Keratinocyte (primary cell): Measurements from ENCODE around the gene ACSF3. TPM values are rescaled to one million over a fixed set of nuclear protein-coding genes. Genes with fewer than 3 reads are reported as not detected.

ENCODE experiments used
- DNase-seq: peaks from one replicate; pipeline ENCODE4 v3.0.0-alpha.2; 2011; ENCODE audit warnings: low read depth, missing footprints, low spot score
- FAIRE-seq: peaks from 2 replicates; lab custom pipeline; 2011; peaks lifted over from hg19 to GRCh38; lab: Jason Lieb, UNC
- H2AFZ ChIP-seq: 2 replicates; pipeline ENCODE4 v1.6.0; 2012; ENCODE audit warnings: low read length, control low read depth, inconsistent platforms; ENCODE audit not compliant: control insufficient read depth
- H3K27ac ChIP-seq: 2 replicates; pipeline ENCODE4 v1.5.1; 2011; ENCODE audit warnings: low read length; ENCODE audit not compliant: control insufficient read depth, insufficient read depth
- H3K27me3 ChIP-seq: 3 replicates; pipeline ENCODE4 v1.6.0; 2011; ENCODE audit warnings: low read length; ENCODE audit not compliant: control insufficient read depth, insufficient read depth; ENCODE audit errors: extremely low read depth
- H3K36me3 ChIP-seq, 2 experiments: 2 replicates in 1 of 2; 3 replicates in 1 of 2; pipeline ENCODE4 v1.5.1; 2011; ENCODE audit warnings: low read length in 2 of 2, mild to moderate bottlenecking in 1 of 2; ENCODE audit not compliant: control insufficient read depth in 2 of 2, insufficient read depth in 2 of 2; ENCODE audit errors: extremely low read depth in 1 of 2
- H3K4me1 ChIP-seq: 3 replicates; pipeline ENCODE4 v1.5.1; 2011; ENCODE audit warnings: low read length; ENCODE audit not compliant: control insufficient read depth, insufficient read depth; ENCODE audit errors: extremely low read depth
- H3K4me2 ChIP-seq: 3 replicates; pipeline ENCODE4 v1.6.0; 2011; ENCODE audit warnings: low read depth, low read length; ENCODE audit not compliant: control insufficient read depth, insufficient read depth; ENCODE audit errors: extremely low read depth
- H3K4me3 ChIP-seq, 3 experiments: fragments of 200-600 bp in 1 of 3; sonication (generic) in 1 of 3; 2 replicates in 2 of 3; 3 replicates in 1 of 3; pipeline ENCODE4 v1.5.1; 2011 to 2016; ENCODE audit warnings: low read length in 3 of 3, mild to moderate bottlenecking in 3 of 3, control low read depth in 2 of 3, inconsistent platforms in 1 of 3, low read depth in 1 of 3, mixed read lengths in 1 of 3, mixed run types in 1 of 3, moderate library complexity in 1 of 3; ENCODE audit not compliant: control insufficient read depth in 2 of 3, insufficient read depth in 2 of 3; ENCODE audit errors: extremely low read depth in 1 of 3
- H3K79me2 ChIP-seq: 2 replicates; pipeline ENCODE4 v1.6.0; 2012; ENCODE audit warnings: low read length; ENCODE audit not compliant: control insufficient read depth, insufficient read depth
- H3K9ac ChIP-seq: 3 replicates; pipeline ENCODE4 v1.6.0; 2011; ENCODE audit warnings: low read length; ENCODE audit not compliant: control insufficient read depth, insufficient read depth; ENCODE audit errors: extremely low read depth
- H3K9me1 ChIP-seq: 3 replicates; pipeline ENCODE4 v1.6.0; 2011; ENCODE audit warnings: low read length; ENCODE audit not compliant: control insufficient read depth, insufficient read depth; ENCODE audit errors: extremely low read depth
- H3K9me3 ChIP-seq: 2 replicates; pipeline ENCODE4 v1.5.1; 2012; ENCODE audit warnings: low read depth, low read length; ENCODE audit not compliant: control insufficient read depth
- H4K20me1 ChIP-seq: 3 replicates; pipeline ENCODE4 v1.6.0; 2011; ENCODE audit warnings: low read length; ENCODE audit not compliant: control insufficient read depth, insufficient read depth; ENCODE audit errors: extremely low read depth
- EZH2 ChIP-seq: IDR thresholded peaks from one replicate; pipeline ENCODE4 v1.6.1; 2012; ENCODE audit warnings: inconsistent platforms, mild to moderate bottlenecking, low read length, moderate library complexity
- dilution Hi-C: fragments of 300-500 bp; cut with MboI; formaldehyde crosslinking; loops from one replicate; pipeline ENCODE4 v1.7.0; 2020; ENCODE audit warnings: low sequenced_read_pairs; ENCODE audit not compliant: extremely low pct_ligation_motif_present
- polyA plus RNA-seq, 5 experiments: library from polyadenylated mRNA; depleted of rRNA in 3 of 5; stranded (reverse) in 3 of 5; stranded (forward) in 1 of 5; unstranded in 1 of 5; fragments of >200 nt; gene quantifications; 1 replicate in 1 of 5; 2 replicates in 3 of 5; 3 replicates in 1 of 5; pipeline versions ENCODE4 v1.2.1 to v1.2.3, GENCODE V29; 2011 to 2012; ENCODE audit warnings: missing spikeins in 2 of 5, low read depth in 1 of 5, low replicate concordance in 1 of 5
- TF ChIP-seq, protein P1 (sequence below), 3 experiments: IDR thresholded peaks in 1 of 3; conservative IDR thresholded peaks in 1 of 3; optimal IDR thresholded peaks in 1 of 3; 2 replicates in 2 of 3; 3 replicates in 1 of 3; pipeline versions ENCODE3 to v1.5.1; 2011; ENCODE audit warnings: low read length in 3 of 3, mild to moderate bottlenecking in 3 of 3, moderate library complexity in 2 of 3, control low read depth in 1 of 3, inconsistent platforms in 1 of 3; ENCODE audit not compliant: insufficient read depth in 2 of 3; ENCODE audit errors: extremely low read depth in 1 of 3

ACSF3 gene
- polyA plus RNA-seq, 1 donor (not counting 4 experiments of a cell fraction or from before 2014, with no cell fraction given) = 13.4 TPM

DNA sequence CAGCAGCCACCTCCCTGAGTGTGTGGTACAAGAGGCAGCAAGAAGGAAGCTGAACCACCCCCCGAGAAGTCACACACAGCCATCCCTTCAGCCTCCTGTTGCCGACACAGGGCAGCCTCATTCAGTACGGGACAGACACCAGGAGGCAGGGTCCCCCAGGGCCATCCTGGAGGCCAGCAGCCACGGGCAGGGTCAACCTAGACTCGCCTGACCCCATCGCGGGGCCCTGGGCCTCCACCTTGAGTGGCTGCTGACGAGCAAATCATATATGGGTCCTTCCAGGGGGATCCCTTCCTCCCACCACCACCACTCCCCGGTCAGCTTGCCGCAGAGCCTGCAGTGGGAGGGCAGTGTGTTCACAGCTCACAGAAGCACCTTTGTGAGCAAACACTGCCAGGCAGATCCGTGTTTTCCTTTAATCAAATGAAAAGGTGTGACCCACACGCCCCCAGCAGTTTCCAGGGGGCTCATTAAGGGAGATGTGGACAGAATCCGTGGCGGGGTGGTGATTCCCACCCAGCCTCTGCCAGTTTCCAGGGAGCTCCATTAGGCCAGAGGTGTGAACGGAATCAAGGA lies 5.6 kb upstream of the ACSF3 start:
- dilution Hi-C loops = no loop called here
- no peaks in the 10 kb centered on the region for H3K9me3 ChIP-seq
- H3K4me1 ChIP-seq = no peaks in the 10 kb centered on the region
- H3K27me3 ChIP-seq = peaks cover 33% of the 10 kb centered on the region
- H3K27ac ChIP-seq = no peak overlapping the region
- TF ChIP-seq EZH2 = no peak
- TF ChIP-seq, protein P1, sequence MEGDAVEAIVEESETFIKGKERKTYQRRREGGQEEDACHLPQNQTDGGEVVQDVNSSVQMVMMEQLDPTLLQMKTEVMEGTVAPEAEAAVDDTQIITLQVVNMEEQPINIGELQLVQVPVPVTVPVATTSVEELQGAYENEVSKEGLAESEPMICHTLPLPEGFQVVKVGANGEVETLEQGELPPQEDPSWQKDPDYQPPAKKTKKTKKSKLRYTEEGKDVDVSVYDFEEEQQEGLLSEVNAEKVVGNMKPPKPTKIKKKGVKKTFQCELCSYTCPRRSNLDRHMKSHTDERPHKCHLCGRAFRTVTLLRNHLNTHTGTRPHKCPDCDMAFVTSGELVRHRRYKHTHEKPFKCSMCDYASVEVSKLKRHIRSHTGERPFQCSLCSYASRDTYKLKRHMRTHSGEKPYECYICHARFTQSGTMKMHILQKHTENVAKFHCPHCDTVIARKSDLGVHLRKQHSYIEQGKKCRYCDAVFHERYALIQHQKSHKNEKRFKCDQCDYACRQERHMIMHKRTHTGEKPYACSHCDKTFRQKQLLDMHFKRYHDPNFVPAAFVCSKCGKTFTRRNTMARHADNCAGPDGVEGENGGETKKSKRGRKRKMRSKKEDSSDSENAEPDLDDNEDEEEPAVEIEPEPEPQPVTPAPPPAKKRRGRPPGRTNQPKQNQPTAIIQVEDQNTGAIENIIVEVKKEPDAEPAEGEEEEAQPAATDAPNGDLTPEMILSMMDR (optimal IDR thresholded peaks at IDR 0.05 in 1 of 3, IDR thresholded peaks at IDR 0.05 in 1 of 3, conservative IDR thresholded peaks at IDR 0.05 in 1 of 3; ENCODE audit: extremely low read depth in 1 of 3, insufficient read depth in 2 of 3, low read length in 3 of 3) = no peak
- no peaks in the 10 kb centered on the region for H3K36me3 ChIP-seq
- H3K9ac ChIP-seq = no peak overlapping the region
- FAIRE-seq (no peak), DNase-seq (no peak)
- H3K9me1 ChIP-seq = no peaks in the 10 kb centered on the region
- H3K4me2 ChIP-seq = no peak overlapping the region
- H2AFZ ChIP-seq = no peak overlapping the region
- H3K79me2 ChIP-seq = no peaks in the 10 kb centered on the region
- no peak overlapping the region for H3K4me3 ChIP-seq
- no peaks in the 10 kb centered on the region for H4K20me1 ChIP-seq

DNA sequence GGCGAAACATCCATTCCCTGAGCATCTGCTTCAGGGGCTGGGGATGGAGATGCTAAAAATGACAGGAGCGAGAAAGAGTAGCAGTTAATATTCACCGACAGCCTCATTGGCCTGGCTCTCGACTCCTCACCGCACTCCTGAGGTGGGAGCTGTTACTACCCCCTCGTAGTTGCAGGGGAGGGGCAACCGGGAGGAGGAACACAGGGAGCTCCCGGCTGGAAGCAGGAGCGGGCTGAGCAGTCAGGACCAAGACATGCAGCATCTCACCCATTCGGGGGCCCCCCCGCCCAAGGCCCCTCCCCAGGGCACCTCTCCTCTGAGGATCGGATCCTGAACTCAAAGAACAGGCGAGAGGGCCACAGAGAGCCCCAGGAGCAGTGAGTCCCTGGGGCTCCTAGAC lies 4.5 kb upstream of the ACSF3 start:
- TF ChIP-seq, protein P1 (optimal IDR thresholded peaks at IDR 0.05 in 1 of 3, IDR thresholded peaks at IDR 0.05 in 1 of 3, conservative IDR thresholded peaks at IDR 0.05 in 1 of 3; ENCODE audit: extremely low read depth in 1 of 3, insufficient read depth in 2 of 3, low read length in 3 of 3) = no peak
- TF ChIP-seq EZH2 = no peak
- no peak overlapping the region for H2AFZ ChIP-seq
- H3K4me1 ChIP-seq = no peaks in the 10 kb centered on the region
- no peaks in the 10 kb centered on the region for H3K9me3 ChIP-seq
- no peak overlapping the region for H3K4me2 ChIP-seq
- no peaks in the 10 kb centered on the region for H4K20me1 ChIP-seq
- H3K4me3 ChIP-seq = no peak overlapping the region
- peaks cover 33% of the 10 kb centered on the region for H3K27me3 ChIP-seq
- peaks cover 1% of the 10 kb centered on the region for H3K79me2 ChIP-seq
- FAIRE-seq = no peak
- no peak for DNase-seq
- H3K9ac ChIP-seq = no peak overlapping the region
- no peaks in the 10 kb centered on the region for H3K9me1 ChIP-seq
- dilution Hi-C loops = no loop called here
- no peaks in the 10 kb centered on the region for H3K36me3 ChIP-seq
- no peak overlapping the region for H3K27ac ChIP-seq
